AG04450 (cell line): ENCODE data around the gene MAMSTR. TPM values are rescaled to one million over a fixed set of nuclear protein-coding genes. Genes with fewer than 3 reads are reported as not detected.
A peak's percentile ranks its signal among the peaks of the same experiment; 100 is the strongest.

Source experiments
- CTCF ChIA-PET: fragments of 300-600, 350-600 bp; formaldehyde crosslinking; extraction: SDS; loops from one replicate; lab custom pipeline; 2022; ENCODE audit warnings: antibody characterized with exemption, inconsistent platforms; lab: Charles Lee
- POLR2A ChIA-PET: fragments of 350-600 bp; formaldehyde crosslinking; extraction: SDS; loops from one replicate; lab custom pipeline; 2021; ENCODE audit warnings: antibody characterized with exemption, inconsistent platforms; lab: Yijun Ruan, JAX
- DNase-seq: peaks from one replicate; pipeline ENCODE4 v3.0.0-alpha.2; 2011; ENCODE audit warnings: low read depth, low spot score
- H3K27ac ChIP-seq: one replicate; pipeline ENCODE4 v1.5.1; 2012; ENCODE audit warnings: low read depth, low read length, control low read depth
- H3K27me3 ChIP-seq: one replicate; pipeline ENCODE4 v1.6.0; 2012; ENCODE audit warnings: low read length; ENCODE audit not compliant: control insufficient read depth, insufficient read depth
- H3K4me3 ChIP-seq: 2 replicates; pipeline ENCODE4 v1.5.1; 2011; ENCODE audit warnings: mild to moderate bottlenecking, low read depth, low read length, control low read depth
- H3K9me3 ChIP-seq: 2 replicates; pipeline ENCODE4 v1.5.1; 2012; ENCODE audit warnings: low read length; ENCODE audit not compliant: control insufficient read depth, insufficient read depth
- CTCF ChIP-seq: IDR thresholded peaks from 2 replicates; pipeline ENCODE4 v1.5.1; 2011; ENCODE audit warnings: low read depth, low read length, control low read depth, inconsistent platforms
- polyA plus RNA-seq: library from polyadenylated mRNA; depleted of rRNA; stranded (reverse); fragments of >200 nt; gene quantifications from 2 replicates; pipeline ENCODE4 v1.2.3, GENCODE V29; 2011

Gene MAMSTR
- polyA plus RNA-seq, 1 experiment: 0.58 TPM

GRCh38 chr19:48739404-48740163 lies 20.1 kb upstream of the MAMSTR start:
- ChIA-PET CTCF (interaction anchor here (0.7 to 1.0 kb wide), 2 partner anchors 48 kb away, joined by 3 to 7 read pairs; no protein-coding TSS in a partner anchor), POLR2A (interaction anchor here (0.5 to 1.3 kb wide), 2 partner anchors 15 to 31 kb away, joined by 4 to 6 read pairs; no protein-coding TSS in a partner anchor)
- DNase-seq: no peak
- no peak for TF ChIP-seq CTCF
- Histone ChIP-seq H3K27me3 (peaks cover 10% of the 10 kb centered on the region), H3K27ac (no peak overlapping the region), H3K4me3 (peak overlapping the region; percentile 42; the same call in 1 of the 2 replicates), H3K9me3 (peaks cover 12% of the 10 kb centered on the region)

- Histone ChIP-seq H3K27me3 (peaks cover 10% of the 10 kb centered on the region), H3K27ac (no peak overlapping the region), H3K4me3 (peak overlapping the region; percentile 42), H3K9me3 (peaks cover 12% of the 10 kb centered on the region)
- ChIA-PET POLR2A (interaction anchor here (1.0 to 1.3 kb wide), 2 partner anchors 14 to 120 kb away, joined by 4 to 5 read pairs; partner anchors contain the start of genes RPL18 and SPHK2), CTCF (interaction anchor here (1.0 kb wide), 1 partner anchor 49 kb away, joined by 3 read pairs; no protein-coding TSS in a partner anchor)
- DNase-seq: no peak
- TF ChIP-seq CTCF: no peak
These were observed 19.3 kb upstream of the MAMSTR start for GRCh38 chr19:48738557-48739403.

DNA sequence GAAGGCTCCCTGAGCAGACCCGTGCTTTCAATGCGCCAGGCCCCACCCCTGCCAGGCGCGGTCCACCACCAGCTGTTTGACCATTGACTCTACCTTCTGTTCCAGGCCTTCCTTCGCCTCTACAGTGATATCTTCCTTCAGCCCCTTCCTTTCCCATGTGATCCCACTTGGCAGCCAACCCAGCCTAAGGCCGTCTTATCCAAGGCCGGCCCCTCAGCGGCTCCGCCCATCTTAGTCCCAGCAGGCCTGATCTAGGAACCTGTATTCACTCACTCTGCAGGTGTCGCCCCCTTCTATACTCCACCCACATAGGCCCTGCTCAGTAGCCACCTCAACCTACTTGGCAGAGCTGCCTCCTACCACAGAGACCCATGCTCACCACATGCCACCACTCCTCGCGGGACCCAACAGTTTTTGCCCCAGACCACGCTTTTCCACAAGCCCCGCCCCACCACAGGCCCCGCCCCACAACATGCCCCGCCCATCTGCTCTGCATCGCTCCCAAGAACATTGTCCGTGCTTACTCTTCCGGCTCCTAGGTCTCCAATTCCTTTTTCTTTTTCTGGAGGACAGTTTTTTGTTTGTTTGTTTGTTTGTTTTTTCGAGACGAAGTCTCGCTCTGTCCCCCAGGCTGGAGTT lies 18.0 kb upstream of the MAMSTR start:
- peaks cover 17% of the 10 kb centered on the region for H3K27me3 ChIP-seq
- H3K4me3 ChIP-seq: no peak overlapping the region
- H3K9me3 ChIP-seq: peaks cover 12% of the 10 kb centered on the region
- H3K27ac ChIP-seq: no peak overlapping the region
- CTCF ChIA-PET: interaction anchor here (0.6 kb wide), 1 partner anchor 158 kb away, joined by 3 read pairs; no protein-coding TSS in a partner anchor
- POLR2A ChIA-PET: no interaction called here
- DNase-seq: no peak
- TF ChIP-seq CTCF: no peak

DNA sequence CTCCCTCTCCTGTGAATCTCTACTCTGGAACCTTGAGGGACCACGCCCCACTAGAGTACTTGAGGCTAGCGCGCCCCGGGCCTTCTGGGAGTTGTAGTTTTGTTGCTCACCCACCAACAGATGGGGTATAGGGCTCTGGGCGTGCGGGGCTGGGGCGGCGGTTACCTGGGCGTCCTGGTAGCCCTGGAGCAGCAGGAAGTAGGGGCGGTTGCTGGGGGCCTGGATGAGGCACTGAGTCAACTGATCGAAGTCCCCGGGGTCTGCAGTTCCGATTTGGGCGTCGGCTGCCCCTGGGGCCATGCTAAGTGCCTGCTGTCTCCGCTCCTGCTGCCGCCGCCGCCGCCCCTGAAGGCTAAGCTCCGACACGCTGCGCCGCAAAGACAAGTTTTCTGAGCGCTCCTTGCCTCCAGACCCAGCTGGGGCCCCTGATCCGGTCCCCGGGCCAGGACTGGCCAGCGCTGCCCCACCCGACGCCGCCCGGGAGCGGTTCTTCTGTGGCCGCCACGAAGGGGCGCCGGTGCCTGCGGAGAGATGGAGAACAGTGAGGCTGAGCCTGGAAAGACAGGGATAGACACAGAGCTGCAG lies 15.6 kb upstream of the MAMSTR start:
- H3K27me3 ChIP-seq: peaks cover 22% of the 10 kb centered on the region
- TF ChIP-seq CTCF: no peak
- no peak for DNase-seq
- ChIA-PET CTCF (interaction anchor here (0.7 kb wide), 1 partner anchor 59 kb away, joined by 4 read pairs; no protein-coding TSS in a partner anchor), POLR2A (no interaction called here)
- no peak overlapping the region for H3K27ac ChIP-seq
- H3K4me3 ChIP-seq: no peak overlapping the region
- H3K9me3 ChIP-seq: peaks cover 9% of the 10 kb centered on the region
